ENCODE data around the gene ACTR10.
A peak's percentile ranks its signal among the peaks of the same experiment; 100 is the strongest.

The ACTR10 gene

GRCh38 chr14:58152014-58152857 is 47.7 kb upstream of the ACTR10 start, which contains the start of gene ARMH4 (continued):
- TF ChIP-seq HIC1 (tag by site-specific recombination; IDR thresholded peaks at IDR 0.05) (peak; percentile 74), ZNF202 (tag by site-specific recombination; IDR thresholded peaks at IDR 0.05; ENCODE audit: borderline replicate concordance) (no peak), OSR2 (tag by site-specific recombination; IDR thresholded peaks at IDR 0.05) (0 out of 2 replicates have a peak, but pooled peaks have one; percentile 29), YY1 (tag by site-specific recombination; IDR thresholded peaks at IDR 0.05) (no peak), ZNF112 (tag by site-specific recombination; IDR thresholded peaks at IDR 0.05) (no peak), ZNF2 (tag by site-specific recombination; IDR thresholded peaks at IDR 0.05) (no peak), KLF10 (tag by site-specific recombination; IDR thresholded peaks at IDR 0.05) (peak; percentile 82), ZNF335 (tag by site-specific recombination; conservative IDR thresholded peaks at IDR 0.05) (peak; percentile 95), ZNF138 (tag by site-specific recombination; IDR thresholded peaks at IDR 0.05; ENCODE audit: borderline replicate concordance) (no peak), ZNF324 (tag by site-specific recombination; IDR thresholded peaks at IDR 0.05) (no peak), ZNF510 (tag by site-specific recombination; IDR thresholded peaks at IDR 0.05; ENCODE audit: insufficient replicate concordance) (no peak), EGR2 (tag by site-specific recombination; IDR thresholded peaks at IDR 0.05; ENCODE audit: low read depth) (peak; percentile 95), PRDM10 (tag by site-specific recombination; IDR thresholded peaks at IDR 0.05) (0 out of 2 replicates have a peak, but pooled peaks have one; percentile 24), KLF9 (tag by site-specific recombination; IDR thresholded peaks at IDR 0.05; ENCODE audit: low read depth) (peak; percentile 91), ZBTB17 (tag by site-specific recombination; IDR thresholded peaks at IDR 0.05) (no peak), ZNF529 (tag by site-specific recombination; IDR thresholded peaks at IDR 0.05; ENCODE audit: insufficient replicate concordance) (no peak), ZNF660 (tag by site-specific recombination; IDR thresholded peaks at IDR 0.05) (0 out of 2 replicates have a peak, but pooled peaks have one; percentile 48), ZNF10 (tag by site-specific recombination; IDR thresholded peaks at IDR 0.05) (peak; percentile 10; the same call in 1 of the 2 replicates), ZSCAN18 (tag by site-specific recombination; IDR thresholded peaks at IDR 0.05) (no peak), ZNF169 (tag by site-specific recombination; IDR thresholded peaks at IDR 0.05) (no peak), ZNF155 (tag by site-specific recombination; IDR thresholded peaks at IDR 0.05) (no peak), KLF1 (tag by site-specific recombination; IDR thresholded peaks at IDR 0.05) (0 out of 2 replicates have a peak, but pooled peaks have one; percentile 26), BCL11B (tag by site-specific recombination; IDR thresholded peaks at IDR 0.05; ENCODE audit: low read depth) (no peak), ZNF404 (tag by site-specific recombination; IDR thresholded peaks at IDR 0.05) (no peak), ZBTB8A (tag by site-specific recombination; IDR thresholded peaks at IDR 0.05) (peak; percentile 46; the same call in 1 of the 2 replicates), ZNF624 (tag by site-specific recombination; IDR thresholded peaks at IDR 0.05) (no peak), ZBTB48 (tag by site-specific recombination; IDR thresholded peaks at IDR 0.05) (peak; percentile 57), ZBTB44 (tag by site-specific recombination; IDR thresholded peaks at IDR 0.05) (no peak), ZNF621 (tag by site-specific recombination; IDR thresholded peaks at IDR 0.05) (no peak), TRIM28 (IDR thresholded peaks at IDR 0.05; ENCODE audit: borderline replicate concordance, low read length) (no peak), ZNF776 (tag by site-specific recombination; IDR thresholded peaks at IDR 0.05; ENCODE audit: borderline replicate concordance) (no peak), ZNF341 (tag by site-specific recombination; IDR thresholded peaks at IDR 0.05; ENCODE audit: low read depth) (peak; percentile 40), ZNF37A (tag by site-specific recombination; IDR thresholded peaks at IDR 0.05) (no peak)
